Retinal pigment epithelial cell (primary cell): Measurements from ENCODE around the gene DACH1.

Source experiments
- DNase-seq: peaks from one replicate; pipeline ENCODE4 v3.0.0-alpha.2; 2010; ENCODE audit warnings: low read depth
- H3K4me3 ChIP-seq: 2 replicates; pipeline ENCODE4 v1.5.1; 2011; ENCODE audit warnings: mild to moderate bottlenecking, low read length, control low read depth, moderate library complexity
- TF ChIP-seq, protein P1 (sequence below): conservative IDR thresholded peaks from 2 replicates; pipeline ENCODE4 v1.5.1; 2011; ENCODE audit warnings: low read depth, low read length, control low read depth, inconsistent platforms

DACH1 gene

DNA sequence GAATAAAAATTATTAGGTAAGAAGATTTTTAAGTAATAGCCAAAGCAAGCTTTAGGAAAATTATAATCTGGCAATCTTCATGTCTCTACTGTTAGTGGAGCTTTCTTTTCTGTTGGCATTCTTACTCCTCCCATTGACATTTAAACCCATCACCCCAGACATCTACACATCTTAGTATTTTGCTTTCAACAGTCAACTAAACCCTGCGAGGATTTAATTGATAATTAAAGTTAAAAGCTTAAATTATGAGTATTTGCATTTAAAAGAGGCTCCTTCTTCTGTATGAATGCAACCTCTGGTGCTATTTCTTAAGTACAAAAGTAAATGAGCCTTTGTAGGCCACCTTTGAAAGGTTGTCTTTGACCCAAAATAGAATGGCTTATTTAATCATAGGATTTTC lies 148.1 kb downstream of the DACH1 start:
- TF ChIP-seq, protein P1, sequence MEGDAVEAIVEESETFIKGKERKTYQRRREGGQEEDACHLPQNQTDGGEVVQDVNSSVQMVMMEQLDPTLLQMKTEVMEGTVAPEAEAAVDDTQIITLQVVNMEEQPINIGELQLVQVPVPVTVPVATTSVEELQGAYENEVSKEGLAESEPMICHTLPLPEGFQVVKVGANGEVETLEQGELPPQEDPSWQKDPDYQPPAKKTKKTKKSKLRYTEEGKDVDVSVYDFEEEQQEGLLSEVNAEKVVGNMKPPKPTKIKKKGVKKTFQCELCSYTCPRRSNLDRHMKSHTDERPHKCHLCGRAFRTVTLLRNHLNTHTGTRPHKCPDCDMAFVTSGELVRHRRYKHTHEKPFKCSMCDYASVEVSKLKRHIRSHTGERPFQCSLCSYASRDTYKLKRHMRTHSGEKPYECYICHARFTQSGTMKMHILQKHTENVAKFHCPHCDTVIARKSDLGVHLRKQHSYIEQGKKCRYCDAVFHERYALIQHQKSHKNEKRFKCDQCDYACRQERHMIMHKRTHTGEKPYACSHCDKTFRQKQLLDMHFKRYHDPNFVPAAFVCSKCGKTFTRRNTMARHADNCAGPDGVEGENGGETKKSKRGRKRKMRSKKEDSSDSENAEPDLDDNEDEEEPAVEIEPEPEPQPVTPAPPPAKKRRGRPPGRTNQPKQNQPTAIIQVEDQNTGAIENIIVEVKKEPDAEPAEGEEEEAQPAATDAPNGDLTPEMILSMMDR, result no peak
- no peak overlapping the region for H3K4me3 ChIP-seq
- no peak for DNase-seq

DNA sequence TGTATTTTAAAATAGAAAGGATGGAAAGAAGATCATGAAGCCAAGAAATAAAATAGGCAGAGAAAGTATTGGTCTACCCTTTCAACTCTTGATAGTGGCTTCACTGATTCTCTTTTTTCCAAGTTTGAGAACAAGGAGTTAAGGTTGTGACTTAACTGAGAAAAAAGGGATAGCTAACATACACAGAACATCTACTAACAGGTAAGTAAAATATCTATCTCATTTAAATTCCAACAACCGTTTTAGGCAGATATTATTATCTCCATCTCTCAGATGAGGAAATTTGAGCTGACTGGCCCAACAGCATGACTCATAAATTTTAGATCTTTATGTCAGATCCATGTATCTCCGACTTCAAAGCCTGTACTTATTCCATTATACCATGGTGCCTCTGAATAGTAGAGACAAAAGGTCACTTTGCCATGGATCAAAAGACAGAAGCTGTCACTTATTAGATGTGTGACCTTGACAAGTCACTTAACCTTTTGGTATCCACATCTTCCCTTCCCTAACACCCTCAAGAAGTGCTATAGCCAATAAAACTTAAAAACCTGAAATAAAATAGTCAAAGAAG lies 152.1 kb downstream of the DACH1 start:
- TF ChIP-seq, protein P1, result no peak
- H3K4me3 ChIP-seq, result no peak overlapping the region
- no peak for DNase-seq

DNA sequence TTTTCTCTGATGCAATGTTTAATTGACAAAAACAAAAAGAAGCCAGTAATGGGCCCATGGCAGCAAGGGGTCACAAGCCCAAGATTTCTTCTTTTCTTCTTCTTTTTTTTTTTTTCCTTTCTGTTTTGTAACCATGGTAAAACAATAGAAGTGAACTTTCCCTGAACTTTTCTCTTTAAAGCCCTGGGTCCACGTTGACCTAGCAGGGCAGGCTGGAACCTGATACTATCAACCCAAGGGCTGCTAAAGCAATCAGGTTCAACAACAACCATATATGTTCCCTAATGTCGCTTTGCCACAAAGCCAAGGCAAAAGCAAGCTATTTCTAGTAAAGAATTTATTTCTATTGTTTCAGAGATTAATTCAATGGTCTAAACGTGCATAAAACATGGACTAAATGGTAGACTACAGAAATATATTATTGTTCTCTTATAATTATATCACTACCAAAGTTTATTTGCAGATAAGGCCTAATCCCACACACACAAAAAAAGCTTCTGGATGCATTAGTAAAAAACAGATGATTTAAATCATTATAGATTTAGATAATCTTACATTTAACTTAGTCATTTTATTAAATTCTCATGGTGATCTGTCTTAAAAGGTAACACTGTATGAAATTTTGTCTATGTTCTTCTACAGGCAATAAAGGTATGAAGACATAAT lies 153.9 kb downstream of the DACH1 start:
- DNase-seq, result peak; percentile 79
- TF ChIP-seq, protein P1, result no peak
- H3K4me3 ChIP-seq, result no peak overlapping the region

DNA sequence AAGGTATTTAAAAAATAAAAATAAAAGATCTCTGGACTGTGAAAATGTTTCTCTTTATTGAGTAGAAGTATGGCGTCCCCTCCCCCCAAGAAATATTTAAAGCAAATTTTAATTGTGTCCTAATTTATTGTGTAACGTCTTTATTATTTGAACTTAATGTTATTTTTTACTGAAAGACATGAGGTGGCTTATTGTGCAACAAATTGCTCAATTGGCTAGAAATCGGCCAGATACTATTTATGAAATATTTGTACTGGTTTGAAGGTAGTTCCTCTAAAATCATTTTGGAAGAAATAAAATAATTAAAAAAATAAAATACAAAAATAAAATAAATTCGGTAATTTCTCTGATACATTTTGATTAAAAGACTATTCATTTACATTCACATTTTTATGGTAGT lies 162.3 kb downstream of the DACH1 start:
- TF ChIP-seq, protein P1, result no peak
- no peak for DNase-seq
- H3K4me3 ChIP-seq, result no peak overlapping the region

DNA sequence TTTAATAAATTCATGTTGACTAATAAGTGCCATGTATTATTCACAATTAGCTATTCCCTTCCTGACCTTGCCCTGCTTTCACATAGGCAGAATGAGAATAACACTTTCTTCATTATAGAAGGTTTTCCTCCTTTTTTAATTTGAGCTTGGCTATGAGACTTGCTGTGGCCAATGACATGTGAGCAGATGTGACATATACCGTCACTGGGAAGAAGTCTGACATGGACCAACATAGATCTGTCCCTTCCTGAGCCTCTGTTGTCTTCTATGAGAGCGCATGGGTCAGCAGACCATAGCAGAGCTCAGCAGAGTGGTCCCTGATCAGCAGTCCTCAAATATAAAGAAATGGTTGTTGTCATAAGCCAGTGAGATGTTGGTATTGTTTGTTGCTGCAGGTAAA lies 163.9 kb downstream of the DACH1 start:
- H3K4me3 ChIP-seq, result no peak overlapping the region
- DNase-seq, result no peak
- TF ChIP-seq, protein P1, result no peak

DNA sequence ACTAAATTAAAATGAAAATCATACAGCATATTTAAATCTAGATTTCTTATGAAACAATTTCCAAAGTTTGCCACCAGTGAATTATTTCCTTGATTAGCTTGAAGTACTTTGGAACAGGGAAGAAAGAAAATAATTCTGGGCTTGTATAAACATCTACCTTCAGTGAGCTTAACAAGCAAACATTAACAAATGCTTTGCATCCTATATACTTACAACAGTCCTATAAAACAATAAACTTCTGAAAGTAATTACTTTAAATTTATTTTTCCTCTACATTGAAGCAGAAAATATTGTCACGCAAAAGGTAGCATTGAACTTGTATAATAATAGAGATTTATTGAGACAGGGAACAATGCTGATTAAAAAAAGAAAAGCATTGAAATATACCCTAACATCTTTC lies 164.8 kb downstream of the DACH1 start:
- no peak for DNase-seq
- no peak overlapping the region for H3K4me3 ChIP-seq
- TF ChIP-seq, protein P1, result no peak

DNA sequence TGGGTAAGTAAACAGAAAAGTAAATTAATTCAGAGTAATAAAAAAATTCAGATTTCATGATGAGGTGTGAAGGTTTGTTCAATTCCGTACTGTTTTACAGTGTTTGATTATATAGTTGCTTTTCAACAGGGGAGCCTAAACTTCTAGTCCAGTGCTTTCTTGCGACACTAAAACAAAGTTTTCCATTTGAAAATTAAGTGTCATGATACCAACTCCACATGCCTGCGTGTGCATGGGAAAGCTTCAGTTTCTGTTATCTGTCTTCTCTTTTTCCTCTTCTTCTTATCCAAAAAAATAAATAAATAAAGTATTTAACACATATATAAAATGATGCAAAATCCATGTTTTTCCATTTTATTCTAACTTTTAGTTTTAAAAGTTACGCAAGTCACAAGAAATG lies 165.3 kb downstream of the DACH1 start:
- TF ChIP-seq, protein P1, result no peak
- no peak for DNase-seq
- H3K4me3 ChIP-seq, result no peak overlapping the region
